HFF-Myc (cell line): ENCODE results near the gene SRGAP1.

ENCODE experiments used
- DNase-seq: peaks from one replicate; pipeline ENCODE4 v3.0.0-alpha.2; 2011; ENCODE audit warnings: low read depth; ENCODE audit errors: extremely low read depth
- H3K4me3 ChIP-seq: replicated peaks from 2 replicates; pipeline ENCODE4 v1.5.1; 2011; ENCODE audit warnings: low read depth, mild to moderate bottlenecking, control low read depth, low read length
- TF ChIP-seq, protein P1 (sequence below): IDR thresholded peaks from 2 replicates; pipeline ENCODE4 v1.5.1; 2012; ENCODE audit warnings: mild to moderate bottlenecking, low read depth, low read length, control low read depth; ENCODE audit errors: missing control alignments

SRGAP1 gene

DNA sequence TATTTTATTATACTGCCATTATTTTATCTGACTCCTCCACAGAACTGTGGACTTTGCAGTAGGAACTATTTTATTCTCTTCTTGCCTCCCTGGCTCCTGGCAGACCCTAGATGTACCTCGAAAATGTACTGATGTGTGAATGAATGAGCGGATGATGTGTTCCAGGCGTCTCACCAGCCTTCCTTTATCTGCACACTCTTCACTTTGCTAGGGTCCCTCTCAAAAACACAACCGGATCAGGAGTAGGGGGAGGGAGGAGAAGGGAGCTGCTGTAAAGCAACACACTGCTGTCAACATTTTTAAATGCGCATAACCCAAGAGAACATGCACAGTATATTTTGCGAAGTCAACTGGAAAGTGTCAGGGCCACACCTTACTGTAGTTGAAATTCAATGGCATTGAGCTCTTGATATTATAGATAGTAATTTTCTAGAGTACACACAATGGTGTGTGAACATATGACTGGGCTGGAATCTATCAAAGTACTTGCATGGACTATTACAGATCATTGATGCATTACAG, 36.3 kb downstream of the SRGAP1 start:
- H3K4me3 ChIP-seq, result no peak overlapping the region
- no peak for DNase-seq
- TF ChIP-seq, protein P1, sequence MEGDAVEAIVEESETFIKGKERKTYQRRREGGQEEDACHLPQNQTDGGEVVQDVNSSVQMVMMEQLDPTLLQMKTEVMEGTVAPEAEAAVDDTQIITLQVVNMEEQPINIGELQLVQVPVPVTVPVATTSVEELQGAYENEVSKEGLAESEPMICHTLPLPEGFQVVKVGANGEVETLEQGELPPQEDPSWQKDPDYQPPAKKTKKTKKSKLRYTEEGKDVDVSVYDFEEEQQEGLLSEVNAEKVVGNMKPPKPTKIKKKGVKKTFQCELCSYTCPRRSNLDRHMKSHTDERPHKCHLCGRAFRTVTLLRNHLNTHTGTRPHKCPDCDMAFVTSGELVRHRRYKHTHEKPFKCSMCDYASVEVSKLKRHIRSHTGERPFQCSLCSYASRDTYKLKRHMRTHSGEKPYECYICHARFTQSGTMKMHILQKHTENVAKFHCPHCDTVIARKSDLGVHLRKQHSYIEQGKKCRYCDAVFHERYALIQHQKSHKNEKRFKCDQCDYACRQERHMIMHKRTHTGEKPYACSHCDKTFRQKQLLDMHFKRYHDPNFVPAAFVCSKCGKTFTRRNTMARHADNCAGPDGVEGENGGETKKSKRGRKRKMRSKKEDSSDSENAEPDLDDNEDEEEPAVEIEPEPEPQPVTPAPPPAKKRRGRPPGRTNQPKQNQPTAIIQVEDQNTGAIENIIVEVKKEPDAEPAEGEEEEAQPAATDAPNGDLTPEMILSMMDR, result no peak

DNA sequence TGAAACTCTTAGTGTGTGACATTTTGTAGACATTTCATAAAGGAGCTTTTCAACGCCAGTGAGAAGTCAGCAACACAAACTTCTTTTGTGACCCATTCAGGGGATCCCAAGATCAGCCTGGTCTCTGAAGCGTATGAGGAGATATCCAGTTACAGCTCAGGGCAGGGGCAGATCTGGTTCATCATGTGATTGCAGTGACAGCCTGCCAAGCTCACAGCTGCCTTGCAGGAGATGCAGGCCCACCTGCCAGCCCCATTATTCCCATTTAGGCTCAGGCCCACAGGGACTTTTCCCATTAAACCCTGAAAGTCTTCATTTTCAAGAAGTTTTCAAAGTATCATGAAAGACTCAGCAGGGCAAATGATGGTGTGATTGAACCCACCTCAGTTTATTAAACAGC, 38.3 kb downstream of the SRGAP1 start:
- TF ChIP-seq, protein P1, result no peak
- no peak overlapping the region for H3K4me3 ChIP-seq
- DNase-seq, result no peak

DNA sequence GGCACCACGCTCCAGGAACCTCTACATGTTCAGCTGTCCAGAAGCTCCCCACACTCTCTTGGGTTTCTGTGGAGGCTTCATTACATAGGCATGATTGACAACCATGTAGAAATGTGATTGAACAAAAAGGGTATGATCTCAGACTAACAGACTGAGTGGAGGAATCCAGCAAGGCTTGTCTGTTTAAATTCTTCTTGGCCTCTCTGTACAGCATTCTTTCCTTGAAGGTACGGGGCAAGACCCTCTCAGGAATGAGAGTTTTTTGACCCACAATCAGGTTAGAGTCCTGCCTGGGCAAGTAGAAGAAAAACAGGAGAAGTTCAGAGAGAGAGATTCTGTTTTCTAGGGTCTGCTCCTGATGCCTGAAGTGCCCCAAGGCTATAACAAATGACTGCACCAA, 40.9 kb downstream of the SRGAP1 start:
- TF ChIP-seq, protein P1, result no peak
- H3K4me3 ChIP-seq, result no peak overlapping the region
- no peak for DNase-seq

DNA sequence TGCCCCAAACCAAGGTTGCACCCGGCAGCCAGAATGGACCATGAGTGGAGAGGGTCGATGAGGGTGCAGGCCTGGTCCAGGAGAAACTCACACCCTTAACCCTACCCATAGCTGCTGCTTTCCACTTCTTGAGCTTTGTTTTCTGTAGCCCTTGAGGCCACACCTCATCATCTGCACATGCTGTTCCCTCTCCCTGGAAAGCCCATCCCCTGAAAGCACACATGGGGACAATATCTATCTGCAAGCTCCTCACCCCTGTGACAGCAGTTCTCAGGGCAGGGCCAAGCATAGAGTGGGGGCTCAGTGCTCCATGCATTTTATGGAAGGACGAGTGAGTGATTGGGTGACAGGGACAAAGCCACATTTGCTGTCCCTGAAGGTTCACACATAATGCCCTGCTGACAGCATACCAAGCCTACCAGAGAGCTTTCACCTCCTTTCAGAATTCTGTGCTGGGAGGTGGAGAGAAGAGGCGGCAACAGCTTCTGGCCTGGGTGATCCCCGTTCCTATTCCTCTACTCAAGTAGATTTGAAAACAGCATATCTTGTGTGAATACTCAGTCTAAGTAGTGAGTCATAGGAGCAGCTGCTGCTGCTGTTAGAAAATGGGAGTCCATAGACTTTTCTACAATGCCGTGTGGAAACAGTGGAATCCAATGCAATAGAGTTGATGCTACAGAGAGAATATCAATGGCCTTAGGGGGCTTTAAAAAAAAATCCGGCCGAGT, 44.6 kb downstream of the SRGAP1 start:
- DNase-seq, result no peak
- TF ChIP-seq, protein P1, result no peak
- no peak overlapping the region for H3K4me3 ChIP-seq

DNA sequence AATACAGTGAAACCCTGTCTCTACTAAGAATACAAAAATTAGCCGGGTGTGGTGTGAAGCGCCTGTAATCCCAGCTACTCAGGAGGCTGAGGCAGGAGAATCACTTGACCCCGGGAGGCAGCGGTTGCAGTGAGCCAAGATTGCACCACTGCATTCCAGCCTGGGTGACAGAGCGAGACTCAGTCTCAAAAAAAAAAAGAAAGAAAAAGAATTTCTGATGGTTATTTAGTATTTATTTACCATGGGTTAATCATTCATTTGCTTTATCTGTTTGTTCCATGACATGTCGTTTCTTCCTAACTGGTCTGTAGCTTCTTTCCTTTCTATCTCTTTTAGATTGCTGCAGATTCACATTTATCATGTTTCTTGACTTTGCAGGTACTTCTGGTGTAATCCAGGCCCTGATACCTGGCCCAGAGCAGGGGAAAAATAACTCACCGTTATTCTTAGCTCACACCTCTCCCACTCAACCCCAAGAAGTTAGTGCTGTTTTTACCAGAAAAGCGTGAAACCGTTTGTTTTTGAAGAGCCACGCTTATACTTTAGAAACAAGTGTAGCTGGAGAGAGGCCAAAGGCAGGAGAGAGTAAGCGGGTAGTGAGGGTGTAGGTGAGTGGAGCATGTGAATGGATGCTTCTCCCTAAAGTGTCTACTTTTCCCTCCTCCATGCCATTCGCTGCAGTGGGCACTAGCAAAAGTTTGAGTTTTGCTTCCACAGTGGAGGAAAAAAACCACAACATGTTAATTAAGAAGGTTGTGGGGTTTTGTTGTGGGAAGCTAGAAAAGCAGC, 45.4 kb downstream of the SRGAP1 start:
- no peak overlapping the region for H3K4me3 ChIP-seq
- TF ChIP-seq, protein P1, result no peak
- DNase-seq, result no peak

DNA sequence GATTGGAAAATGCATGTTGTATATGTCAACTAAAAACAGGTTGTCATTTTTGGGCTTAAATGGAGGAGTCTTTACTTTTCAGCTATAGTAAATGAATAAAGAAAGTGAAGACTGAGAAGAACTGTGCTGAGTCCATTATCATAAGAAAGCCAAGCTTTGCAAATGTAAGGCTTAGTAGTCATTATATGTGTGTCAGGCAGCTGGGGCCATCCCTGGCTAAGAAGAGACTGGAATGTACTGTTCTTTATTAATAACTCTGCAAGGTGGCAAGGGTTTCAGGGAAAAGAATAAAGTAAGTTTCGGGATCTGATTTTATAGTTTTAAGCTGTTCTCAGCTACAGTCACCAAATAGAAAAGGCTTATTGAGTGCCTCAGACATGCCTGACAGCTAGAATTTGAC, 48.7 kb downstream of the SRGAP1 start:
- TF ChIP-seq, protein P1, result no peak
- DNase-seq, result no peak
- no peak overlapping the region for H3K4me3 ChIP-seq
